IPS DF 6.9 (cell line): ENCODE results near the gene GRAP2.

ENCODE experiments used
- DNase-seq: peaks from one replicate; pipeline ENCODE4 v3.0.0-alpha.2; 2013; ENCODE audit warnings: low read depth, low spot score
- H3K27ac ChIP-seq: one replicate; pipeline ENCODE4 v1.5.1; 2013; ENCODE audit warnings: low read length, control low read depth
- H3K27me3 ChIP-seq: 2 replicates; pipeline ENCODE4 v1.6.1; 2013; ENCODE audit warnings: mild to moderate bottlenecking, low read length; ENCODE audit not compliant: control insufficient read depth, insufficient read depth
- H3K36me3 ChIP-seq: 2 replicates; pipeline ENCODE4 v1.6.1; 2013; ENCODE audit warnings: low read length; ENCODE audit not compliant: control insufficient read depth, insufficient read depth
- H3K4me1 ChIP-seq: 2 replicates; pipeline ENCODE4 v1.6.1; 2013; ENCODE audit warnings: low read length; ENCODE audit not compliant: control insufficient read depth, insufficient read depth
- H3K4me3 ChIP-seq: 2 replicates; pipeline ENCODE4 v1.5.1; 2013; ENCODE audit warnings: mild to moderate bottlenecking, low read length
- H3K9me3 ChIP-seq: 2 replicates; pipeline ENCODE4 v1.6.1; 2013; ENCODE audit warnings: low read length, inconsistent platforms; ENCODE audit not compliant: control insufficient read depth, insufficient read depth
- WGBS: extraction: QIAGEN DNeasy Blood & Tissue Kit; methylation state at CpG from one replicate; pipeline ENCODE4 v1.1.7; 2013; ENCODE audit warnings: mixed read lengths, missing lambda C conversion rate; ENCODE audit not compliant: insufficient read length, insufficient coverage; 5-methylcytosine and 5-hydroxymethylcytosine counted together

The GRAP2 gene

DNA sequence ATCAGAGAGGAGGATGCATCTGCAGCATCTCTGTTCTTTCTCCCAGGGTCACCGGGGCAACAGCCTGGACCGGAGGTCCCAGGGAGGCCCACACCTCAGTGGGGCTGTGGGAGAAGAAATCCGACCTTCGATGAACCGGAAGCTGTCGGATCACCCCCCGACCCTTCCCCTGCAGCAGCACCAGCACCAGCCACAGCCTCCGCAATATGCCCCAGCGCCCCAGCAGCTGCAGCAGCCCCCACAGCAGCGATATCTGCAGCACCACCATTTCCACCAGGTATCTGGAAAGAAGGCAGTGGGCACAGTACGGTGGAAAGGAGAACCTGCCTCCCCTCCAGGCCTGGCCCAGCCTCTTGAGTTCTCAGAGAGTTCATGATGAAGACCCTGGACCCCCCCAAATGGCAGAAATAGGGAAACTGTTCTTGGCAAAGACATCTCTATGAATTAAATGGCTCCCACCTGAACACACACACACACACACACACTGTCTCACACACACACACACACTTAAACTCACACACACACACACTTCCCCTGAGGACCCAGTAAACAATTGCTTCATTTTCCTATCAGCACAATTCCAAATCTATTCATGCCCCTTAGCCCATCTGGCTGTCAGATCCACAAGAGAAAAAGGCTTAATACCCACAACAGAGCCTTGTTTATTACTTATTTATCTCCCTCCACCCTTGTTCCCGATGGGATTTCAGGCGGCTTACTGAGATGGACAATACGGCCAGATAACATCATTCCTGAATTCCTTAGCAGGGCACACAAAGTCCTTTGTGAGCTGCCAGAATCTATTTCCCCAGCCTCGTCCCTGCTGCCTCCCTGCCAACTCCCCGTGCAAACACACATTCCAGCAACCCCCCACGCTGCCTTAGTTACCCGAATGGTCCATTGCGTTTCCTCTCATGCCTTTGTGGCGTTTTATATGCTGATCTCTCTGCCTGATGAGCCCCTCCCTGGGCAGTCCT, 67.4 kb downstream of the GRAP2 start:
- no CpG with 5 or more reads among the region's 20 CpGs for WGBS
- H3K27ac ChIP-seq, result no peak overlapping the region
- no peak overlapping the region for H3K4me3 ChIP-seq
- no peaks in the 10 kb centered on the region for H3K9me3 ChIP-seq
- DNase-seq, result no peak
- H3K4me1 ChIP-seq, result no peaks in the 10 kb centered on the region
- no peaks in the 10 kb centered on the region for H3K27me3 ChIP-seq
- no peaks in the 10 kb centered on the region for H3K36me3 ChIP-seq

- no peak for DNase-seq
- no peak overlapping the region for H3K27ac ChIP-seq
- H3K4me3 ChIP-seq, result no peak overlapping the region
- no peaks in the 10 kb centered on the region for H3K36me3 ChIP-seq
- no CpG with 5 or more reads among the region's 10 CpGs for WGBS
- no peaks in the 10 kb centered on the region for H3K4me1 ChIP-seq
- H3K27me3 ChIP-seq, result no peaks in the 10 kb centered on the region
- H3K9me3 ChIP-seq, result no peaks in the 10 kb centered on the region
Measured at GRCh38 chr22:39970742-39971141, 69.9 kb downstream of the GRAP2 start.

DNA sequence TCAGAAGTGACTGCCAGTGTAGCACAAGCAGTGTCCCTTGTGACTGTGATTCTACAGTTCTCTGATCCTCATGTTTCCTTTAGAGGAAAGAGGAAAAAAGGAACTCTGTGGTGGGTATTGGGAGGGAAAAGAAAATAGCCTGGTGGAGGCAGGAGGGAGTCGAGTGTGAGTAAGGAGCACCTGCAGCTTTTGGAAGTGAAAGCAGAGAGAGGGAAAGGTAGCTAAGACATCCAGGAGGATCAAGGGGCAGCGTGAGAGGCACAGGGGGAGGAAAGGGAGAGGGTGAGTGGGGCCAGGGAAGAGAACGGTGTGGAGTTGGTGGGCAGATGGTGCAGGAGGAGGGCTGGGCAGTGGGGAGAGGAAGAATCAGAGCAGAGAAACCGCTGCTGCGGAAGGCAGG, 71.8 kb downstream of the GRAP2 start:
- WGBS, result no CpG with 5 or more reads among the region's 5 CpGs
- Histone ChIP-seq H3K27ac (no peak overlapping the region), H3K9me3 (no peaks in the 10 kb centered on the region), H3K36me3 (no peaks in the 10 kb centered on the region), H3K4me3 (no peak overlapping the region), H3K27me3 (no peaks in the 10 kb centered on the region), H3K4me1 (no peaks in the 10 kb centered on the region)
- no peak for DNase-seq

DNA sequence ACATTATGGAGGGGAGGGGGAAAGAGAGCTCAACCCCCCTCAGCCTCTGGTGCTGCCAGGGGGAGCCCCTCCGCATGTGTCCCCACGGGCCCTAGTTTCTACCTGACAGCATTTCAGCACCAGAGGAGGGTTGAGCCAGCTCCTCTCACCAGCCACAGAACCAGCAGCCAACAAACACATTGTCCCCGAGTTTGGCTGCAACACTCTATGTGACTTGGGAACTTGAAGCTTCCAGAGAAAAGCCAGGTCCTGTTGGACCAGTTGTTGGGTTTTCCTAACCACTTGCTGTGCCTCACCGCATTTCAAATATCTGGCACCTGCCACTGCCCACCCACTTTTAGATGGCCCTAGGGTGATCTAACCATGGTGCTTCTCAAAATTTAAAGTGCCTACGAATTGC, 72.8 kb downstream of the GRAP2 start:
- no peak for DNase-seq
- no peak overlapping the region for H3K27ac ChIP-seq
- no peaks in the 10 kb centered on the region for H3K27me3 ChIP-seq
- no peaks in the 10 kb centered on the region for H3K36me3 ChIP-seq
- H3K4me1 ChIP-seq, result no peaks in the 10 kb centered on the region
- no CpG with 5 or more reads among the region's 5 CpGs for WGBS
- H3K4me3 ChIP-seq, result no peak overlapping the region
- H3K9me3 ChIP-seq, result no peaks in the 10 kb centered on the region

DNA sequence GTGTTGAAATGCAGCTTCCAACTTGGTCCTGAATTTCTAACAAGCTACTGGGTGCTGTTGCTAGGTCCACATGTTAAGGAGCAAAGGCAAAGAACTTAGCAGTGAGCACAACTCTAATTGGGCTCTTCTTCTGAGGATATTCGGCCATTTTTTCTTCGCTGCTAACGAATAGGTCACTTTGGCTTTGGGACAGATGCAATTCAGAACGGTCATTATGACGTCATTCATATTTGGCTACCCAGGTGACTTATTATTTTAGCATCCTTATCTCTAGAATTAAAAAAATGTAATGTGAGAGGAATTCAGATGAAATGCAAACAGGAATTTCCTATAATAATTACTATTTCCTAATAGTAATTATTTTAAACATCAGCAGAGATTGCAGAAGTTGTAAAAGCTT, 73.2 kb downstream of the GRAP2 start:
- WGBS, result no CpG with 5 or more reads among the region's 5 CpGs
- Histone ChIP-seq H3K27me3 (no peaks in the 10 kb centered on the region), H3K4me3 (no peak overlapping the region), H3K9me3 (no peaks in the 10 kb centered on the region), H3K4me1 (no peaks in the 10 kb centered on the region), H3K27ac (no peak overlapping the region), H3K36me3 (no peaks in the 10 kb centered on the region)
- no peak for DNase-seq

GRCh38 chr22:39979048-39979447, 78.2 kb downstream of the GRAP2 start:
- H3K36me3 ChIP-seq, result no peaks in the 10 kb centered on the region
- H3K4me3 ChIP-seq, result no peak overlapping the region
- no peaks in the 10 kb centered on the region for H3K27me3 ChIP-seq
- no peak overlapping the region for H3K27ac ChIP-seq
- no peaks in the 10 kb centered on the region for H3K9me3 ChIP-seq
- no peak for DNase-seq
- WGBS, result no CpG with 5 or more reads among the region's 6 CpGs
- no peaks in the 10 kb centered on the region for H3K4me1 ChIP-seq

GRCh38 chr22:39979458-39979857, 78.6 kb downstream of the GRAP2 start:
- no peak overlapping the region for H3K27ac ChIP-seq
- H3K9me3 ChIP-seq, result no peaks in the 10 kb centered on the region
- no peaks in the 10 kb centered on the region for H3K27me3 ChIP-seq
- no peak for DNase-seq
- no peak overlapping the region for H3K4me3 ChIP-seq
- no CpG with 5 or more reads among the region's 5 CpGs for WGBS
- H3K36me3 ChIP-seq, result no peaks in the 10 kb centered on the region
- no peaks in the 10 kb centered on the region for H3K4me1 ChIP-seq

DNA sequence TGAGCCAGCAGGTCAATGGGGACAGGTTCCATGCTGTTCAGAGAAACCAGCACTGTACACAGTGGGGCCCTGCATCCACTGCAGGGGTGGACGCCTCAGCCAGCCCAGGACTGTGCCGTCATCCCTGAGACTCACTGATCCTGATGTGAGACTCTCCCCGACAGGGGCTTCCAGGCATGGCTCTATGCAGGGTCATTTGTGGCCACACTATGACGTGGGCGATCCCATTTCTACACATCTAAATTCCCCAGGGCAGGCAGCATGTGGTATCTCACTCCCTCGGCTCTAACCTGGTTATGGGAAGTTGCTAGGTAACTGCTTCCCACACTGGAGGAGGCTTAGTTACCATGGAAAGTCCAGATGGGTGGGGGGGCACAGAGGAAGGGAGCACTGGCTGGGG, 79.7 kb downstream of the GRAP2 start:
- H3K4me3 ChIP-seq, result no peak overlapping the region
- H3K4me1 ChIP-seq, result no peaks in the 10 kb centered on the region
- WGBS, result no CpG with 5 or more reads among the region's 6 CpGs
- no peak for DNase-seq
- H3K9me3 ChIP-seq, result no peaks in the 10 kb centered on the region
- H3K27me3 ChIP-seq, result no peaks in the 10 kb centered on the region
- H3K27ac ChIP-seq, result no peak overlapping the region
- no peaks in the 10 kb centered on the region for H3K36me3 ChIP-seq

GRCh38 chr22:39983346-39983745, 82.5 kb downstream of the GRAP2 start:
- Histone ChIP-seq H3K4me1 (no peaks in the 10 kb centered on the region), H3K4me3 (no peak overlapping the region), H3K36me3 (no peaks in the 10 kb centered on the region), H3K27me3 (no peaks in the 10 kb centered on the region), H3K9me3 (no peaks in the 10 kb centered on the region), H3K27ac (no peak overlapping the region)
- DNase-seq, result no peak
- WGBS, result no CpG with 5 or more reads among the region's 4 CpGs

- H3K9me3 ChIP-seq, result no peaks in the 10 kb centered on the region
- WGBS, result no CpG with 5 or more reads among the region's 2 CpGs
Measured at GRCh38 chr22:39984006-39984405, 83.1 kb downstream of the GRAP2 start.

GRCh38 chr22:39984746-39985145, 83.9 kb downstream of the GRAP2 start:
- Histone ChIP-seq H3K9me3 (no peaks in the 10 kb centered on the region), H3K27ac (no peak overlapping the region), H3K4me3 (no peak overlapping the region), H3K36me3 (no peaks in the 10 kb centered on the region), H3K4me1 (no peaks in the 10 kb centered on the region), H3K27me3 (no peaks in the 10 kb centered on the region)
- WGBS, result no CpG with 5 or more reads among the region's 2 CpGs
- no peak for DNase-seq

More at GRCh38 chr22:39984006-39984405, 83.1 kb downstream of the GRAP2 start:
- Histone ChIP-seq H3K4me3 (no peak overlapping the region), H3K27me3 (no peaks in the 10 kb centered on the region), H3K4me1 (no peaks in the 10 kb centered on the region), H3K27ac (no peak overlapping the region), H3K36me3 (no peaks in the 10 kb centered on the region)
- no peak for DNase-seq
